Activated CD4-positive, alpha-beta memory T cell treated with anti-CD3 and anti-CD28 coated beads, Interleukin-2, amount 10 ng/mL, durations not matched to agents 7 days and 5 days (primary cell): ENCODE data around the gene DAAM2. TPM values are rescaled to one million over a fixed set of nuclear protein-coding genes. Genes with fewer than 3 reads are reported as not detected.

ENCODE experiments used
- CTCF ChIA-PET: fragments of 350-600 bp; sonication (Branson Sonifier 250); formaldehyde crosslinking; loops from one replicate; lab custom pipeline; 2021; ENCODE audit warnings: antibody characterized with exemption, inconsistent platforms; lab: Charles Lee
- POLR2A ChIA-PET: fragments of 350-600 bp; sonication (Branson Sonifier 250); formaldehyde crosslinking; loops from one replicate; lab custom pipeline; 2021; ENCODE audit warnings: antibody characterized with exemption; lab: Charles Lee
- DNase-seq: peaks from one replicate; pipeline ENCODE4 v3.0.0-alpha.2; 2020
- H3K27ac Mint-ChIP-seq: one replicate; pipeline ENCODE4 v1.8.0; 2021; ENCODE audit warnings: mild to moderate bottlenecking, mixed read lengths
- H3K27me3 Mint-ChIP-seq: one replicate; pipeline ENCODE4 v1.8.0; 2021; ENCODE audit warnings: mixed read lengths
- H3K36me3 Mint-ChIP-seq: one replicate; pipeline ENCODE4 v1.8.0; 2021; ENCODE audit warnings: low read depth, mixed read lengths
- H3K4me1 Mint-ChIP-seq: one replicate; pipeline ENCODE4 v1.8.0; 2021; ENCODE audit warnings: mixed read lengths
- H3K4me3 Mint-ChIP-seq: one replicate; pipeline ENCODE4 v1.8.0; 2021; ENCODE audit warnings: mild to moderate bottlenecking, mixed read lengths
- H3K9me3 Mint-ChIP-seq: one replicate; pipeline ENCODE4 v1.8.0; 2021; ENCODE audit warnings: mixed read lengths
- total RNA-seq, 2 experiments: library from RNA; stranded (reverse); gene quantifications; one replicate each; pipeline ENCODE4 v1.2.3, GENCODE V29; 2021

The DAAM2 gene
- total RNA-seq, 2 experiments from 2014 or later, result not detected

DNA sequence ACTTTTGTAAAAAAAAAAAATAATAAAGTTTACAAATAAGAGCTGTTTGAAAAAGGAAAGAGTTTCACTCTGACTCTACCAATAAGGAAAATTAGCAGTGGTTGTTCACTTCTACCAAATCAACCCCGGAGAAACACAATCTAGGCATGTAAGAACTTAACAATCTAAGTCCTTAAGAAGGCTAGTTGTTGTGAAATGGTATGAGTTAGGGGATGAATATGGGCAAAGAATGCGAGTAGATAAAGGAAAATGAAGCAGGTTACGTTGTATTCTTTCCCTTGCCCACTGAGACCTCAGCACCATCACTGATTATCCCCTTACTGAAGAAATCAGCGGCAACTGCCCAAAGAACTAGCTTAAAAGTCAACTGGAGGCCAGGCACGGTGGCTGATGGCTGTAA is 126.7 kb downstream of the DAAM2 start:
- Mint-ChIP-seq H3K4me1 (no peaks in the 10 kb centered on the region), H3K36me3 (no peaks in the 10 kb centered on the region)
- POLR2A ChIA-PET, result no interaction called here

DNA sequence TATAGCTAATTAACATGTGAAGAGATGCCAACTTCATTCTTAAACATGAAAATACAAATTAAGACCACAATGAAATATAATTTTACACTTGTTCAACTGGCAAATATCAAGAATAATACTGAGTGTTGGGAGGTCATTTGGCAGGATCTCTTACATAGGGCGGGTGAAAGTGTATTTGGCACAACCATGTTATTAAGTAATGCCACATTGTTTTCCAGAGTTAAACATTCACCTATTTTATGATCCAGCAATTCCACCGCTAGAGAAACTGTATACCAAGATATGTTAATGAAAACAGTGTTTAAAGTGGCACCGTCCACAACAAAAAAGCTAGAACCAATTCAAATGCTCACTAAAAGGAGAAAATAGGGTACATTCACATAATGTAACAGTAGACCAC is 128.0 kb downstream of the DAAM2 start:
- DNase-seq, result no peak
- Mint-ChIP-seq H3K4me3 (no peak overlapping the region), H3K4me1 (no peaks in the 10 kb centered on the region), H3K36me3 (no peaks in the 10 kb centered on the region), H3K27me3 (no peaks in the 10 kb centered on the region), H3K27ac (no peak overlapping the region), H3K9me3 (peaks cover 2% of the 10 kb centered on the region)
- CTCF ChIA-PET, result interaction anchor here (0.6 kb wide), 1 partner anchor 51 kb away, joined by 3 read pairs; no protein-coding TSS in a partner anchor
- POLR2A ChIA-PET, result no interaction called here

More for the DNA sequence above, 126.7 kb downstream of the DAAM2 start:
- Mint-ChIP-seq H3K27ac (no peak overlapping the region), H3K27me3 (no peaks in the 10 kb centered on the region), H3K4me3 (no peak overlapping the region), H3K9me3 (no peaks in the 10 kb centered on the region)
- CTCF ChIA-PET, result no interaction called here
- DNase-seq, result no peak

DNA sequence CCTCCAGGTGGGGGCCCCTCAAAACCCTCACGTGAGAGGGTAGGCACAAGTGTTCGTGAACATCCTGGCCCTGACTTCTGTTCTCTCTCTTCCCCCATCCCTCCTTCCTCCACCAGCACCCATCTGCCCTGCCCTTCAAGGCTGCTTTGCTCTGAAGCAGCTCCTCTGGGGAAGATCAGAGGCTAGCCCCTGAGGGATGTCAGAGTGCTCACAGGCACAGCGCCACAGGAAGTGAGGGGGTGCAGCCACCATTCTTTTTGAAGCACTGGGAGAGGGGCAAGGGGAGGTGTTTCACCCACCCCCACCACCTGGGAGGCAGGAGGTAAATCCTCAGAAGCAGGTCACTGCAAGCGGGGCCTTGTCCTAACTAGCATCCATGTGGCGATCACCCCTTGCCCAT is 130.6 kb downstream of the DAAM2 start:
- ChIA-PET CTCF (interaction anchor here (1.1 kb wide), 1 partner anchor 32 kb away, joined by 3 read pairs; no protein-coding TSS in a partner anchor), POLR2A (no interaction called here)
- Mint-ChIP-seq H3K36me3 (peaks cover 3% of the 10 kb centered on the region), H3K4me1 (no peaks in the 10 kb centered on the region), H3K4me3 (no peak overlapping the region), H3K27ac (no peak overlapping the region), H3K27me3 (no peaks in the 10 kb centered on the region), H3K9me3 (peaks cover 12% of the 10 kb centered on the region)
- DNase-seq, result no peak

DNA sequence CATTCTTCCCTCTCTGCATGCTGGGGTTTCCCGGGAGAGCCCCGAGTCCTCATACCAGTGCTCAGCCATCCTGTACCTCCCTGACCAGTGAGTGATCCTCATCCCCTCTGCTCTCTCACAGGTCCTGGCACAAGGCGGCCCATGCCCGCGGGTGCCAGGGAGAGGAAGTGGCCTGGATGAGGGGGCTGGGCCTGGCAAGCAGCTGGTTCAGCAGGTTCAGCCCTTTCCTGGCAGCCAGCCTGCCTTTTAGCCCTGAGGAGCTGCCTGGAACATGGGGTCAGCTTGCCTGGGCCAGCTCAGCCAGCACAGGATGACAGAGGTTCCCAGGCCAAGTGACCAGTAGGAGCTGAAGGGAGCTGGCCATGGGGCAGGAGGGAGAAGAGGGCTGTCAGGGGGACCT is 131.2 kb downstream of the DAAM2 start:
- Mint-ChIP-seq H3K36me3 (peaks cover 3% of the 10 kb centered on the region), H3K27me3 (no peaks in the 10 kb centered on the region), H3K9me3 (peaks cover 12% of the 10 kb centered on the region), H3K4me3 (no peak overlapping the region), H3K4me1 (no peaks in the 10 kb centered on the region), H3K27ac (no peak overlapping the region)
- DNase-seq, result no peak
- ChIA-PET POLR2A (no interaction called here), CTCF (no interaction called here)

DNA sequence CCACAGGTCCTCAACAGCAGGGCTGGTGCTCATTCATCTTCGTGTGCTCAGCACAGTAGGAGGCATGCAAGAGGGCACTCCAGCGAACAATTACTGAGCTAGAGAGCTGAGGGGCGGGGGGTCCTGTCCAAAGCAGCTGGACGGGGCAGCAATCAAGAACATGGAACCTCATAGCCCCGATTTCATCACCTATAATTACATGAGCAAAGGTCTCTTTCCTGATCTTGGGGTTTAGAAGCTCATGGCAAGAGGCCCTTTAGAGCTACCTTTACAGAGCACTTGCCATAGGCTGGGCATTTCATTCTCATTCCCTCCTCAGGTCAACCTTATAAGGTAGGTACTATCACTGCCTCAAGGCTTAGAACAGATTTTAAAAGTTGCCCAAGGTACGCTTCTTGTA is 131.7 kb downstream of the DAAM2 start:
- H3K27ac Mint-ChIP-seq, result no peak overlapping the region
- POLR2A ChIA-PET, result no interaction called here
- CTCF ChIA-PET, result no interaction called here
- DNase-seq, result no peak
- H3K4me1 Mint-ChIP-seq, result no peaks in the 10 kb centered on the region
- peaks cover 12% of the 10 kb centered on the region for H3K9me3 Mint-ChIP-seq
- H3K4me3 Mint-ChIP-seq, result no peak overlapping the region
- no peaks in the 10 kb centered on the region for H3K27me3 Mint-ChIP-seq
- peaks cover 3% of the 10 kb centered on the region for H3K36me3 Mint-ChIP-seq

DNA sequence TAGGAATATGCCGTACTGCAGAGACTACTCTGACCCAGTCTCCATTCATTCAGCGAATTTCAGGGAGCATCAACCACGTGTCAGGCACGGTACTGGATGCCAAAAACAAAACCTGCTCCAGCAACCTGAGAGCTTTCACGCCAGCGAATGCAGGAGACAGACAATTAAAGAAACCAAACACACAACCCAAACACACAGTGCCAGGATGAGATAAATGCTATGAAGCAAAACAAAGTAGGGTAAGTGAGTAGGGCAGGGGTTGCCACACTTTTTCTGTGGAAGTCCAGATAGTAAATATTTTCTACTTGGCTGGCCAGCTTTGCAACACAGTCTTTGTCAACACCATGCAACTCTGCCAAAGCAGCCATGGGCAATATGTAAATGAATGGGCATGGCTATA is 132.1 kb downstream of the DAAM2 start:
- no peak overlapping the region for H3K4me3 Mint-ChIP-seq
- H3K9me3 Mint-ChIP-seq, result peaks cover 12% of the 10 kb centered on the region
- DNase-seq, result no peak
- ChIA-PET POLR2A (no interaction called here), CTCF (no interaction called here)
- H3K27ac Mint-ChIP-seq, result no peak overlapping the region
- H3K4me1 Mint-ChIP-seq, result no peaks in the 10 kb centered on the region
- H3K27me3 Mint-ChIP-seq, result no peaks in the 10 kb centered on the region
- H3K36me3 Mint-ChIP-seq, result peaks cover 3% of the 10 kb centered on the region

DNA sequence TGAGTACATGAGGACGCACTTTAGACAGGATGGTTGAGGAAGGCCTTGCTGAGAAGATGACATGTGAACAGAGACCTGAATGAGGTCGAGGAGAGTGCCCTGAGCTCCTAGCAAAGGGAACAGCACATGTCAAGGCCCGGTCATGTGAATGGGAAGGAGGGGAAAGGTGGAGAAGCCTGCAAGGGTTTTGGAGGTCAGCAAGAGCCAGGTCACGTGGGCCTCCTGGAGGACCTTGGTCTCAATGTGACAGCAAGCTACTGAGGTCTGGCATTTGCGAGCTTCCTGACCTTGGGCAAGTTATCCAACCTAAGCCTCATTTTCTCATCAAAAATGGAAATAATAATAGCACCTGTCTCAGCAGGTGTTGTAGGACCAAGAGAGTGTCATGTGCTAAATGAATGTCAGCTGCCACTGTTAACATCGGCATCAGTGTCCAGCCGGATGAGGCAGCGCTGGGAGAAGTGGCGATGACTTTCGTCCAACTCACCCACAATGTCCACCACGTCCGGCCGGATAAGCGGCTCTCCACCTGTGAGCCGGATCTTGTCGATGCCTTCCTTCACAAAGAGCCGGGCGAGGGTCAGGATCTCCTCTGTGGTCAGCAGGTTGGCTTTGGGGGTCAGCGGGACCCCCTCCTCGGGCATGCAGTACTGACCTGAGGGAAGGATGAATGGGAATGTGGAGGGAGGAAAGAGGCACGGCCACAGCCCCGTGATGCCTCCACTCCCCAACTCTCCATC is 133.2 kb downstream of the DAAM2 start:
- peaks cover 3% of the 10 kb centered on the region for H3K36me3 Mint-ChIP-seq
- H3K27ac Mint-ChIP-seq, result no peak overlapping the region
- CTCF ChIA-PET, result no interaction called here
- H3K4me1 Mint-ChIP-seq, result no peaks in the 10 kb centered on the region
- H3K4me3 Mint-ChIP-seq, result no peak overlapping the region
- no peak for DNase-seq
- no peaks in the 10 kb centered on the region for H3K27me3 Mint-ChIP-seq
- POLR2A ChIA-PET, result no interaction called here
- H3K9me3 Mint-ChIP-seq, result peaks cover 12% of the 10 kb centered on the region

DNA sequence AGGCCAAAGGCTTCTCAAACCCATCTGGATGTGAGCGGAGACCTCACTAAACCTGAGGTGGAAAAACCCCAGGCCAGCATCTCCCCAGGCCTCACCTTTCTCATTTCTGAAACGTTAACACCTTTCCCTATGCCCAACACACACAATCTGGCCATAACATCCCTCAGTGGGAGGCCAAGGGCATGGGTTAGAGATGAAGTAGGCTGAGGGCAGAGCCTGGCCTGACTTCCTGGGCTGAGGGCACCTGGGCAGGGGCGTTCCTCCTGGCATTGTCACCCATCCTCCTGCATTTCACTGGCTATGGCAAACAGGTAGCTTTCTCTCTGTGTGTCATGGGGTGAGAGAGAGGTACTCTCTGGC is 133.7 kb downstream of the DAAM2 start:
- H3K27ac Mint-ChIP-seq, result no peak overlapping the region

DNA sequence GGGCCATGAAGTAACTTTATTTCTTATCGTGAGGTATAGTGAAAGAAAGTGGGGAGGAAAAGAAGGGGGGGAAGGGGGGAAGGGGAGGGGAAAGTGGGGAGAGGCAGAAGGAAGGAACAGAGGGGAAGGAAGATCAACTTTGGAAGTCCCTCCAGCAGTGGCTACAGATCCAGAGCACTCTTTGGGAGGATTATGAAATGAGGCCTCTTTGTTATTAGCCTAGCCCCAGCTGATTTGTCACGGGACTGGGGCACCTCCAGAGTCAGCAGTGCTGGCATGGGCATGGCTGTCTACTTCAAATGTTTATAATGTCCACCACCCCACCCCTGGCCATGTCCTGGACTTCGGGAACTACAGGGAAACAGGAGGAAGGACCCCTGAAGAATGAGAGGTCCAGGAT is 134.5 kb downstream of the DAAM2 start:
- H3K36me3 Mint-ChIP-seq, result peaks cover 3% of the 10 kb centered on the region
- DNase-seq, result no peak
- H3K9me3 Mint-ChIP-seq, result peaks cover 12% of the 10 kb centered on the region
- no peaks in the 10 kb centered on the region for H3K27me3 Mint-ChIP-seq
- POLR2A ChIA-PET, result no interaction called here
- no peak overlapping the region for H3K27ac Mint-ChIP-seq
- no peaks in the 10 kb centered on the region for H3K4me1 Mint-ChIP-seq
- H3K4me3 Mint-ChIP-seq, result no peak overlapping the region
- CTCF ChIA-PET, result no interaction called here

More for the DNA sequence above, 133.7 kb downstream of the DAAM2 start:
- DNase-seq, result no peak
- CTCF ChIA-PET, result no interaction called here
- no peak overlapping the region for H3K4me3 Mint-ChIP-seq
- peaks cover 3% of the 10 kb centered on the region for H3K36me3 Mint-ChIP-seq
- H3K9me3 Mint-ChIP-seq, result peaks cover 12% of the 10 kb centered on the region
- no peaks in the 10 kb centered on the region for H3K27me3 Mint-ChIP-seq
- POLR2A ChIA-PET, result no interaction called here
- no peaks in the 10 kb centered on the region for H3K4me1 Mint-ChIP-seq

DNA sequence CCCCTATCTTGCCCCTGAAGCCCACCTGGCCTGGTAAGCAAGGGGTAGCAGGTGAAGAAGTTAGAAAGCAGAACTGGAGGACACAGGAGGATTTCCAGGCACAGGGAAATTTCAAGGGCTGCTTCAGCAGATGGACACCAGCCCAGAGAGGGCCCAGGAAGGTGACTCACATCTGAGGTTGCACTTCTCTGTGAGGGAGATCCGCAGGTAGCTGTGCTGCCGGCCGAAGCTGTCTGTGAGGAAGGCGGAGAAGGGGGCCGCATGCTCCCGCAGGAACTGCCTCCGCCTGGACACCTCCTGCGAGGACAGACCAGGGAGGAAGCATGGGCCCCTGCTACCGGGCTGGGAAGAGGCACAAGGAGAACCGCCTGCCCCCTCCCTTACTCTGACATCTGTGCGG is 135.0 kb downstream of the DAAM2 start:
- no peak for DNase-seq
- Mint-ChIP-seq H3K36me3 (peaks cover 3% of the 10 kb centered on the region), H3K4me3 (no peak overlapping the region), H3K27ac (no peak overlapping the region), H3K27me3 (no peaks in the 10 kb centered on the region), H3K4me1 (no peaks in the 10 kb centered on the region), H3K9me3 (peaks cover 12% of the 10 kb centered on the region)
- CTCF ChIA-PET, result no interaction called here
- POLR2A ChIA-PET, result no interaction called here

DNA sequence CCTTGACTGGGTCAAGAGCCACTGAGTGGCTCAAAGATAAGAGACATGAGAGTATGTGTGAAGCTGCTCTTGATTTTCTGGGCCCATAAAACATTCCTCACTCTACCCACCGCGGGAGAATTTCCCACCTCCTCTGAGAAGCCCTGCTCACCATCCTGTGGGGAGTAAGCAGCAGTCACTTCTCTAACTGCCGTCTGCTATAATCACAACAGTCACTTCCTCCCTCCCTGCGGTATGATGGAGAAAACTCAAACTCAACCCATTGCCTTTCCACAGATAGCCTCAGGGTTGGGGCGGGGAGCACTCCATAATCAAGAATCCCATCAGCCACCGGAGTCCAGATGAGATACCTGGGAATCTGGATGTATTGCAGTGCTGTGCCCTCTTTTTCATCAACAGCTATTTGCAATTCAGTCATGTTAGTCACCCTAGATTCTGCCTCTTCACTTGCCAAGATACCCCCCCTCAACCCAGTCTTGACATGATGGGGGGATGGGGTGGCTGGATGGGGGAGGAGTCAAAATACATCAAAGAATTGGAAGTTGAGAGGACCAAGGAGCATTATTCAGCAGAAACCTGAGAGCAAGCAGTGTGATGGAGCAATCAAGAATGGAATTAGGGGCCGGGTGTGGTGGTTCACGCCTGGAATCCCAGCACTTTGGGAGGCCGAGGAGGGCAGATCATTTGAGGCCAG is 137.0 kb downstream of the DAAM2 start:
- DNase-seq, result no peak
- H3K4me3 Mint-ChIP-seq, result no peak overlapping the region
- H3K27me3 Mint-ChIP-seq, result peaks cover 8% of the 10 kb centered on the region
- ChIA-PET CTCF (no interaction called here), POLR2A (no interaction called here)
- H3K9me3 Mint-ChIP-seq, result peaks cover 11% of the 10 kb centered on the region
- no peak overlapping the region for H3K27ac Mint-ChIP-seq
- H3K36me3 Mint-ChIP-seq, result peaks cover 3% of the 10 kb centered on the region
- no peaks in the 10 kb centered on the region for H3K4me1 Mint-ChIP-seq

DNA sequence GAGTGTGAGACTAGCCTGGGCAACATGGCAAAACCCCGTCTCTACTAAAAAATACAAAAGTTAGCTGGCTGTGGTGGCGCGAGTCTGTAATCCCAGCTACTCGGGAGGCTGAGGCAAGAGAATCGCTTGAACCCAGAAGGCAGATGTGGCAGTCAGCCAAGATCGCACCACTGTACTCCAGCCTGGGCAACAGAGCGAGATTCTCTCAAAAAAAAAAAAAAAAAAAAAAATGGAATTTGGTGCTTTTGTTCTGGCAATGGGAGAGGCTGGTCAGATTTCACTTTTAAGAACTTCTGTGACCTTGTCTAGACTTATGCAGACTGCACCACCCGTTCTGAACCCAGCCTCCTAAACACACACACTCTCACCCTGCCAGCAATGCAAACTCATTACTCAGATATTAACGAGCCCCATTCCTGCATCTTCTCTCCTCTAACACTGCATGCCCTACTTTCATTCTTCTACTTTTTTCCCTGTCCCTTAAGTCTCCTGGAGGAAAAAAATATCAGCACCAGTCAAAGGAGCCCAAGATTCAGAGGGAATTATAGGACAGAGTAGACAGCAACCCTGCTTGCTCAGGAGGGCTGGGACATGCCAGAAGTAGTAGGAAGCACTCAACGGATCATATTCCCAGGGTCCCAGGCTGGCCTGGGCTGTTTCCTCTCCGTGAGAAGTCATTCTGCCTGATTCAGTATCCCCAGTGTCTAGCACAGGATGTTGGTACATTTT is 137.7 kb downstream of the DAAM2 start:
- POLR2A ChIA-PET, result no interaction called here
- no peak overlapping the region for H3K4me3 Mint-ChIP-seq
- no peak for DNase-seq
- peaks cover 3% of the 10 kb centered on the region for H3K36me3 Mint-ChIP-seq
- H3K27me3 Mint-ChIP-seq, result peaks cover 10% of the 10 kb centered on the region
- H3K4me1 Mint-ChIP-seq, result no peaks in the 10 kb centered on the region
- no peak overlapping the region for H3K27ac Mint-ChIP-seq
- peaks cover 10% of the 10 kb centered on the region for H3K9me3 Mint-ChIP-seq
- CTCF ChIA-PET, result no interaction called here

DNA sequence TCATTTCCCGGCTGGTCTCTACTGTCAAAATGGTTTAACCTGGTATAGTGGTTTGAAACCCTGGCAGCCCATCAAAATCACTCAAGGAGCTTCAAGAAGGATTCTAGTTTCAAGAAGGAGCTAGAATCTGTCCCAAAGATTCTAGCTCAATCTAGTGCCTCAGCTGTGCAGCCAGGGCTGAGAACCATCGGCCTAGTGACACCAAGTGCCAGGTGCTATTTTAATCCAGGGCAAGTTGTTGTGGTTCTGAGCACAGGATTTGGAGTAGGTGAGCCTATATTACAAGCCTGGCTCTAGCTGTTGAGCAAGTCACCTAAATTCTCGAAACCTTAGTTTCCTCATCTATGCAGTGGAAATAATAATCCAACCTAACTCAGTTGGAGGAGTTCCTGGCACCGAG is 138.4 kb downstream of the DAAM2 start:
- H3K9me3 Mint-ChIP-seq, result peaks cover 7% of the 10 kb centered on the region
- ChIA-PET CTCF (no interaction called here), POLR2A (no interaction called here)
- H3K4me3 Mint-ChIP-seq, result no peak overlapping the region
- DNase-seq, result no peak
- H3K4me1 Mint-ChIP-seq, result no peaks in the 10 kb centered on the region
- H3K27me3 Mint-ChIP-seq, result peaks cover 13% of the 10 kb centered on the region
- peaks cover 3% of the 10 kb centered on the region for H3K36me3 Mint-ChIP-seq
- no peak overlapping the region for H3K27ac Mint-ChIP-seq
